Measurements from ENCODE around the gene DUS2.
"Not testable (repeated sequence)": the region's sequence is repeated elsewhere in the genome, so short reads cannot be mapped to it uniquely, and the experiment has no call there.

Gene DUS2

DNA sequence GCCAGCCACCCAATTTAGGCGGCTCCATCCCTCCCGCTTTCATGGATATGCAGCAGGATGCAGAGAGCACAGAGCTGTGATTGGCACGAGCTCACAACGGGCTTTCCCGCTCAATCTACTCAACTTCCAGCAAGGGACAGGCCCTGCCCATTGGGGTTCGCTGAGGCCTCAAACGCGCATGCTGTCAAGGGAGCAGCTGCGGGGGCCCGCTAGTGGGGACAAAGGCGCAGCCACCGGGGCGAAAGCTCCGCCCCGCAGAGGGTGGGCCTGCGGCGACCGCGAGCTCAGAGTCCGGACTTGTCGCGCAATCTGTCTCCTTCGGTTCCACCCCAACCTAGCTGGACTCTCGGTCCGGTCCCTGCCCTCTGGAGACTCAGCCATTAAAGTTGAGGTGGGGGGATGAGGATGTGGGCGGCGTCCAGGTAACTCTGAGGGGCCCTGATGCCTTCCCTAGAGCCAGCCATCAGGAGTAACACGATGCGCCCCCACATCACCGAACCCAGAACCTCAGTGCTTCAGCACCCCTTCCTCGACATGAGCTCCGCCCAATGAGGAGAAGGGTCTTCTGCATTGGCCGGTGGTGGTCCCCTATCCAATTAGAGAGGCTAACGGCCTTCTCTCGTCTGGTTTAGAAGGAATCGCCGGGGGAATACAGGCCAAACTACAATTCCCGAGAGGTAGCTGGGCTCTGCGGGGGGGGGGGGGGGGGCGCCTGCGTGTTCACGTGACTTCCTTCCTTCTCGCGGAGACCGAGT, 61.6 kb downstream of the DUS2 start:
- Histone ChIP-seq H3K4me3 (ENCODE audit: low read length) (peak overlapping the region; percentile 64), H3K27me3 (ENCODE audit: control insufficient read depth, insufficient read depth, low read length) (peaks cover 21% of the 10 kb centered on the region), H3K36me3 (ENCODE audit: control insufficient read depth, insufficient read depth, low read length) (no peaks in the 10 kb centered on the region), H3K4me1 (ENCODE audit: control insufficient read depth, insufficient read depth, low read length) (peaks cover 32% of the 10 kb centered on the region), H3K9me3 (ENCODE audit: control insufficient read depth, low read length) (no peaks in the 10 kb centered on the region), H3K9ac (ENCODE audit: low read length) (peak overlapping the region; percentile 93)

DNA sequence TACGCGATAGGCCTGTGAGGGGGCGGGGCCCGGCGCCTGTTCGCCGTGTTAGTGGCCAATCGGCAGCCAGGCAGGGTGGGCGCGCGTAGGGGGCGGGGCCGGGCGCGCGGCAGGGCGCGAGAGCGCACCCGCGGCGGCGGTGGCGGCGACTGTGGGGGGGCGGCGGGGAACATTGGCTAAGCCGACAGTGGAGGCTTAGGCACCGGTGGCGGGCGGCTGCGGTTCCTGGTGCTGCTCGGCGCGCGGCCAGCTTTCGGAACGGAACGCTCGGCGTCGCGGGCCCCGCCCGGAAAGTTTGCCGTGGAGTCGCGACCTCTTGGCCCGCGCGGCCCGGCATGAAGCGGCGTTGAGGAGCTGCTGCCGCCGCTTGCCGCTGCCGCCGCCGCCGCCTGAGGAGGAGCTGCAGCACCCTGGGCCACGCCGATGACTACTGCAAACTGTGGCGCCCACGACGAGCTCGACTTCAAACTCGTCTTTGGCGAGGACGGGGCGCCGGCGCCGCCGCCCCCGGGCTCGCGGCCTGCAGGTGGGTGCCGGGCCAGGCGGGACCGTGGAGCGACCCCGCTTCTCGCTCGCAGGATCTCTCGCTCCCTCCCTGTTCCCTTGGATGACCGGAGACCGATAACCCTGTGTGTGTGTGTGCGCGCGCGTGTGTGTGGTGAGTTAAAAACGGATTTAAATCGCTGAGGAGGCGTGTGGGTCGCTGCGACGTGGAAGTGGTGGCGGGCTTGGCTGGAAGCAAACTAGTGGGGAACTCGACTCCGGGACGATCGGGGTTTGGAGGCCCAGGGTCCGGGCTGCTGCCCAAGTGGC, 62.4 kb downstream of the DUS2 start, which contains the start of gene NFATC3:
Gene NFATC3, plus strand, starts transcription at position 112 of the 813 bp plus-strand sequence. Its CDS starts 312 bp downstream, at position 424.
- Histone ChIP-seq H3K27me3 (ENCODE audit: control insufficient read depth, insufficient read depth, low read length) (peaks cover 21% of the 10 kb centered on the region), H3K36me3 (ENCODE audit: control insufficient read depth, insufficient read depth, low read length) (no peaks in the 10 kb centered on the region), H3K4me3 (ENCODE audit: low read length) (peak within 1 kb of the TSS; percentile 64), H3K4me1 (ENCODE audit: control insufficient read depth, insufficient read depth, low read length) (peaks cover 29% of the 10 kb centered on the region), H3K9me3 (ENCODE audit: control insufficient read depth, low read length) (no peaks in the 10 kb centered on the region), H3K9ac (ENCODE audit: low read length) (peak within 1 kb of the TSS; percentile 93)

DNA sequence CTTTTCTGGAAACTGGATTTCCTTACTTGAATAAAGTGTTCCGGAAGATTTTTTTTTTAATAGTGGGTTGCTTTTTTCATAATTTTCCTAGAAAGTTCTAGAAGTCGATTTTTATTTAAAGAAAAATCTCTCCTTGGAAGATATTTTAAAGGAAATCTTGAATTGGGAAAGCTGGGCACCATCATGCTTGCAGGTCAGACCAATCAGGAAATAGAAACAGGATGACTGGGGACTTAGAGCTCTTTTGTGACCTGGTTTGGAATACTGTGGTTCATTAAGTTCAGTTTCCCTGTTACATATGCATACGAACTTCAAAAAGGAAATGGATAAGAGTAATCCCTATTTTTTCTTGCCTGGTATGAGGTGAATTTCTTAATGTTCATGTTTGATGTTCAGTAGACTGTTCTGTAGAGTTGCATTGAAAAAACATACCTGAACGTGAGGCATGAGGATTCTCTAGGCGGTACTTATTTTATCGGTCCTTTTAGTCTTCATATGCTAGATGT, 63.3 kb downstream of the DUS2 start:
- peaks cover 21% of the 10 kb centered on the region for H3K27me3 ChIP-seq (ENCODE audit: control insufficient read depth, insufficient read depth, low read length)
- no peaks in the 10 kb centered on the region for H3K36me3 ChIP-seq (ENCODE audit: control insufficient read depth, insufficient read depth, low read length)
- H3K9me3 ChIP-seq (ENCODE audit: control insufficient read depth, low read length) = no peaks in the 10 kb centered on the region
- peak overlapping the region; percentile 67 for H3K9ac ChIP-seq (ENCODE audit: low read length)
- H3K4me1 ChIP-seq (ENCODE audit: control insufficient read depth, insufficient read depth, low read length) = peaks cover 26% of the 10 kb centered on the region
- peak overlapping the region; percentile 63 for H3K4me3 ChIP-seq (ENCODE audit: low read length)

DNA sequence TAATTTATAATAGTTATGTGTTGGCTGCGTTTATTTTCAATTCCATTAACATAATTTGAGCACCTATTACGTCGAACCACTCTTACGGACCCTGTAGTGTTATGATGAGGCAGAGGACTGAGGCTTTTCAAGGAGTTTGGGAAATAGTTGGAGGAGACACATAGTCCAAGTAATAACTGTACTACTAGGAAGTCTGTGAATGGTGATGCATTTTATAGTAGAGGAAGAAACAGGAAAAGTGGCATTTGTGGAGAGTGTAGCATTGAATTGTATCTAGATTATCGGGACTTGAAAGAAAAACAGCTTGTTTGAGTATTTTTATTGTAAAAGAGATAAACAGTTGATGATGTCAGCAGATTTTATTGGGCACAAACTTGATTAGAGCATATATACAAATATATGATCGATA, 63.8 kb downstream of the DUS2 start:
- Histone ChIP-seq H3K9ac (ENCODE audit: low read length) (no peak overlapping the region), H3K27me3 (ENCODE audit: control insufficient read depth, insufficient read depth, low read length) (peaks cover 21% of the 10 kb centered on the region), H3K4me1 (ENCODE audit: control insufficient read depth, insufficient read depth, low read length) (peaks cover 30% of the 10 kb centered on the region), H3K9me3 (ENCODE audit: control insufficient read depth, low read length) (no peaks in the 10 kb centered on the region), H3K4me3 (ENCODE audit: low read length) (peak overlapping the region; percentile 63), H3K36me3 (ENCODE audit: control insufficient read depth, insufficient read depth, low read length) (no peaks in the 10 kb centered on the region)

DNA sequence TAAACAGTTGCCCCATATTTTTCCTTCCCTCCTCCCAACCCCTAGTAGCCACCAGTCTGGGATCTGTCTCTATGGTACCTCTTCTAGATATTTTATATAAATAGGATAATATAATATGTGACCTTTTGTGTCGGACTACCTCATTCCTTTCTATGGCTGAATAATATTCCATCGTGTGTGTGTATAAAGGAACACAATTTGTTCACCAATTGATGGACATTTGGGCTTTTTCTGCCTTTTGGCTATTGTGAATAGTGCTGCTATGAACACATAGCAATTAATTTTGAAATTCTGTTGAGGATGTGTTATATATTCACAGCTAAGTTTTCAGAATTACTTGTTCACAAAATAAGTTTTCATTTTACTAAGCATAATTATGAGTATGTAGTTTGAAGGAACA, 64.6 kb downstream of the DUS2 start:
- peaks cover 31% of the 10 kb centered on the region for H3K4me1 ChIP-seq (ENCODE audit: control insufficient read depth, insufficient read depth, low read length)
- H3K36me3 ChIP-seq (ENCODE audit: control insufficient read depth, insufficient read depth, low read length) = no peaks in the 10 kb centered on the region
- peaks cover 21% of the 10 kb centered on the region for H3K27me3 ChIP-seq (ENCODE audit: control insufficient read depth, insufficient read depth, low read length)
- no peak overlapping the region for H3K4me3 ChIP-seq (ENCODE audit: low read length)
- H3K9me3 ChIP-seq (ENCODE audit: control insufficient read depth, low read length) = no peaks in the 10 kb centered on the region
- H3K9ac ChIP-seq (ENCODE audit: low read length) = no peak overlapping the region

DNA sequence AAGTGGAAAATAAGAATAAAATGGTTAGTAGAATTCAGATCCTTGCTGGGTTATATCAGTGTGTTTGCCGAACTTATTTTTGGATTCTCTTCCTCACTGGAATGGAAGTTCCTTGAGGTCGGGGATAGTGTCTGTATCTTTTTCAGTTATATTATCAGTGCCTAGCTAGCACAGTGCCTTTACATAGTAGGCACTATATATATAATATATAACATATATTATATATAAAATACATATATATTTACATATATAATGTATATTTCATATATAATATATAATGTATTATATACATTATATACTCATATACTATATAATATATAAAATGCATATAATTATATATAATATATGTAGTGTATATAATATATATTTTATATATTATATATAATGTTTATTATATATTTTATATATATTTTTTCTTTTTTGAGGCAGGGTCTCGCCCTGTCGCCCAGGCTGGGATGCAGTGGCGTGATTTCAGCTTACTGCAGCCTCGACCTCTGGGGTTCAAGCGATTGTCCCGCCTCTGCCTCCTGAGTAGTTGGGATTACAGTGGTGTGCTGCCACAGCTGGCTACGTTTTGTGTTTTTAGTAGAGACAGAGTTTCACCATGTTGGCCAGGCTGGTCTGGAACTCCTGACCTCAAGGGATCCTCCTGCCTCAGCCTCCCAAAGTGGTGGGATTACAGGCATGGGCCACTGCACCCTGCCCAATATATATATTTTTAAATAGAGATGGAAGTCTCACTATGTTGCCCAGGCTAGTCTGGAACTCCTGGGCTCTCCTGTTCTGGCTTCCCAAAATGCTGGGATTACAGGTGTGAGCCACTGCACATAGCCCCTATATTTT, 65.3 kb downstream of the DUS2 start:
- peaks cover 31% of the 10 kb centered on the region for H3K4me1 ChIP-seq (ENCODE audit: control insufficient read depth, insufficient read depth, low read length)
- H3K9ac ChIP-seq (ENCODE audit: low read length) = no peak overlapping the region
- no peak overlapping the region for H3K4me3 ChIP-seq (ENCODE audit: low read length)
- H3K36me3 ChIP-seq (ENCODE audit: control insufficient read depth, insufficient read depth, low read length) = no peaks in the 10 kb centered on the region
- peaks cover 21% of the 10 kb centered on the region for H3K27me3 ChIP-seq (ENCODE audit: control insufficient read depth, insufficient read depth, low read length)
- H3K9me3 ChIP-seq (ENCODE audit: control insufficient read depth, low read length) = no peaks in the 10 kb centered on the region

DNA sequence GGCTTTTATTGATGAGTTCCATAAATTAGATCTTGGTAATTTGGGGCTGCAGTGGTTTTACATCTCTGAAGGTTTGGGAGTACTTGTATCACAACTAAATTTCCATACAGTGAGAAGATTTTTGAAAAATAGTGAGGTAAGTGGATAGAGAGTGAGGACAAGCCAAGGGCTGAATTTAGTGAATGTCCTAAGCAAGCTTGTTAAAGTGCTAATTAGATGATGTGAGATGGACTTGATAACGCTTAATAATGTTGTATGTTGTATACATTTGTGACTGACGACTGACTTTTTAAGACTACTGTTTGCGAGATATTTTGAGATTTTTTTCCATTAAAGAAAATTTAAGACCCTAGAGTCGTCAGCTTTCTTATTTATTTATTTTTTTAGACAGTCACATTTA, 66.0 kb downstream of the DUS2 start:
- H3K4me1 ChIP-seq (ENCODE audit: control insufficient read depth, insufficient read depth, low read length) = peaks cover 26% of the 10 kb centered on the region
- no peak overlapping the region for H3K4me3 ChIP-seq (ENCODE audit: low read length)
- no peaks in the 10 kb centered on the region for H3K36me3 ChIP-seq (ENCODE audit: control insufficient read depth, insufficient read depth, low read length)
- no peak overlapping the region for H3K9ac ChIP-seq (ENCODE audit: low read length)
- H3K27me3 ChIP-seq (ENCODE audit: control insufficient read depth, insufficient read depth, low read length) = peaks cover 21% of the 10 kb centered on the region
- H3K9me3 ChIP-seq (ENCODE audit: control insufficient read depth, low read length) = no peaks in the 10 kb centered on the region

DNA sequence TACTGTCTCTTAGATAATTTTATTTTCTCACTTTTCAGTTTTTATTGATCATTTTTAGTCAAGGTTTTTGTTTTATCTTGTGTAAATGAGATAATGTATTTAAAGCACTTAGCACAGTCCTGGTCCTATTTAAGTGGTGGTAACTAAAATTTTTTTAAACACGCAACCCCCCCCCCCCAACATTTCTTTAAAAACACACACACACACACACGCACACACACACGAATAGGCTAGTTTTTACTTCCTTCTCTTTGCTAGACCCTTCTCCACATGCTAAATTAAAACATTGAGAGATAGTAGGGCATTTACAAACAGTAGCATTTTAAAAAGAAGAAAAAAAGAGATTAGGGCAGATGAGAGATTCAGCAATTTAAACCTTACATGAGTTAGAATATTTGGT, 67.0 kb downstream of the DUS2 start:
- Histone ChIP-seq H3K4me3 (ENCODE audit: low read length) (no peak overlapping the region), H3K4me1 (ENCODE audit: control insufficient read depth, insufficient read depth, low read length) (peaks cover 21% of the 10 kb centered on the region), H3K9me3 (ENCODE audit: control insufficient read depth, low read length) (no peaks in the 10 kb centered on the region)

DNA sequence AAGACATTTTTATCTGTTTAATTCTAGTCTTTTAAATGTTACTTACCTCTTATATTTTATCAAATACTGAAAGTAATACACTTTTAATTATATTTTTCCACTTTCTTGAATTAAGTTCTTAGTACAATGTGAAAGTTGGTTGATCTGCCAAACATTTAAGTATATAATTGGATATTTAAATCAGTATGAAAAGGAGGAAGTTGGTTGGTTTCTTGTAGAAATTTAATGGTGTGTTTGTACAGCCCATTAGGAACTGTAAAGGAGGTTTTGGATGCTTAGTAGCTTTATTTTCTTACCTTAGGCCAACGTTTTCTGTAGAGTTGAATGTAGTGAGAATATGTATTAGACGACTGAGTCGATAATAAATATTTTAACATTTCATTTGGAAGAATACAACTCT, 67.4 kb downstream of the DUS2 start:
- Histone ChIP-seq H3K4me3 (ENCODE audit: low read length) (no peak overlapping the region), H3K36me3 (ENCODE audit: control insufficient read depth, insufficient read depth, low read length) (no peaks in the 10 kb centered on the region), H3K4me1 (ENCODE audit: control insufficient read depth, insufficient read depth, low read length) (peaks cover 21% of the 10 kb centered on the region), H3K27me3 (ENCODE audit: control insufficient read depth, insufficient read depth, low read length) (peaks cover 21% of the 10 kb centered on the region), H3K9ac (ENCODE audit: low read length) (no peak overlapping the region), H3K9me3 (ENCODE audit: control insufficient read depth, low read length) (no peaks in the 10 kb centered on the region)

More for the DNA sequence above, 67.0 kb downstream of the DUS2 start:
- Histone ChIP-seq H3K36me3 (ENCODE audit: control insufficient read depth, insufficient read depth, low read length) (no peaks in the 10 kb centered on the region), H3K27me3 (ENCODE audit: control insufficient read depth, insufficient read depth, low read length) (peaks cover 21% of the 10 kb centered on the region), H3K9ac (ENCODE audit: low read length) (no peak overlapping the region)

DNA sequence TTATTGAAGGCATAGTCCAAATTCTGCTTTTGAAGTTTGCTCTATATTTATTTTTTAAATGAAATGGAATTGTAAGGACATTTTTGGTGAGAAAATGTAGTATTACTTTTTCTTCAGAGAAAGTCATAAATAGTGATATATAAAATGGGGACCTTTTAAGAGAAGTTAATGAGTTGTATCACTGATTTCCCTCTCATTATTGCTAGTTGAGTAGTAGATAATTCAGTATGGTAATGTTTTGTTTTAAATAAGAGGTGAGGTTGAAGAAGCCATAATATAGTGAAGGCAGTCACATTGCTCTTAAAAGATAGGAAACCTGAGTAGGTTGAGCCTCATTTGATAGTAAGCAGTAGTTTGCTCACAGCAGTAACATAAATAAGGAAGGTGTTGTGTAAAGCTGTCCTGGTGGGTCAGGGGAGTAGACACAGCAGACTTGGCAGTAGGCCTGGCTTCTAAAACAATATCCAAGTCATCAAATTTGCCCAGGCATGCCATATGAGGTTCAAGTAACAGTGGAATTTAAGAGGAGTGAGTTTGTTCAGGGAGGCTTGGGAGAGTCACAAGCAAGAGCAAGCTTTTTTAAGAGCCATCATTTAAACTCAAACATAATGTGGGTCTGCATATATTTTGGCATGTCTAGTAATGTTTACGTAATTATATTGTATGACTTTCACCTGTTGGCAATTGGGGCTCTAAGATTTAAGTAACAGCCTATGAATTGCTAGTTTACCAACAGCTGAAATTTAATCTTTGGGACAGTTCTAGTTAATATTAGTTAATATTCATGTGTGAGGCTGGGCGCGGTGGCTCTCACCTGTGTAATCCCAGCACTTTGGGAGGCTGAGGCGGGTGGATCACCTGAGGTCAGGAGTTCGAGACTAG, 68.5 kb downstream of the DUS2 start:
- Histone ChIP-seq H3K36me3 (ENCODE audit: control insufficient read depth, insufficient read depth, low read length) (no peaks in the 10 kb centered on the region), H3K27me3 (ENCODE audit: control insufficient read depth, insufficient read depth, low read length) (peaks cover 12% of the 10 kb centered on the region), H3K4me1 (ENCODE audit: control insufficient read depth, insufficient read depth, low read length) (peaks cover 19% of the 10 kb centered on the region), H3K4me3 (ENCODE audit: low read length) (no peak overlapping the region), H3K9me3 (ENCODE audit: control insufficient read depth, low read length) (no peaks in the 10 kb centered on the region), H3K9ac (ENCODE audit: low read length) (no peak overlapping the region)

DNA sequence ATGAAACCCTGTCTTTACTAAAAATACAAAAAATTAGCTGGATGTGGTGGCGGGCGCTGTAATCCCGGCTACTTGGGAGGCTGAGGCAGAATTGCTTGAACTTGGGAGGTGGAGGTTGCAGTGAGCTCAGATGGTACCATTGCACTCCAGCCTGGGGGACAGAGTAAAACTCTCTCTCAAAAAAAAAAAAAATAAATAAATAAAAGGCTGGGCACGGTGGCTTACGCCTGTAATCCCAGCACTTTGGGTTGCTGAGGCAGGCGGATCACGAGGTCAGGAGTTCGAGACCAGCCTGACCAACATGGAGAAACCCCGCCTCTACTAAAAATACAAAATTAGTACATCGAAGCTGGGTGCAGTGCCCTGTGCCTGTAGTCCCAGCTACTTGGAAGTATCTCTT, 69.2 kb downstream of the DUS2 start:
- H3K4me3 ChIP-seq (ENCODE audit: low read length); H3K9me3 ChIP-seq (ENCODE audit: control insufficient read depth, low read length); H3K27me3 ChIP-seq (ENCODE audit: control insufficient read depth, insufficient read depth, low read length); H3K9ac ChIP-seq (ENCODE audit: low read length); H3K36me3 ChIP-seq (ENCODE audit: control insufficient read depth, insufficient read depth, low read length): not testable (repeated sequence)
- H3K4me1 ChIP-seq (ENCODE audit: control insufficient read depth, insufficient read depth, low read length) = peaks cover 16% of the 10 kb centered on the region
